HG03280 (cell line): Measurements from ENCODE around the gene EPB41L2.

ENCODE experiments used
- ATAC-seq: cut with Tn5 transposase; IDR thresholded peaks from one replicate; pipeline ENCODE4 v1.9.1; 2021; ENCODE audit warnings: mild to moderate bottlenecking, moderate library complexity; ENCODE audit not compliant: unreplicated experiment

The EPB41L2 gene

DNA sequence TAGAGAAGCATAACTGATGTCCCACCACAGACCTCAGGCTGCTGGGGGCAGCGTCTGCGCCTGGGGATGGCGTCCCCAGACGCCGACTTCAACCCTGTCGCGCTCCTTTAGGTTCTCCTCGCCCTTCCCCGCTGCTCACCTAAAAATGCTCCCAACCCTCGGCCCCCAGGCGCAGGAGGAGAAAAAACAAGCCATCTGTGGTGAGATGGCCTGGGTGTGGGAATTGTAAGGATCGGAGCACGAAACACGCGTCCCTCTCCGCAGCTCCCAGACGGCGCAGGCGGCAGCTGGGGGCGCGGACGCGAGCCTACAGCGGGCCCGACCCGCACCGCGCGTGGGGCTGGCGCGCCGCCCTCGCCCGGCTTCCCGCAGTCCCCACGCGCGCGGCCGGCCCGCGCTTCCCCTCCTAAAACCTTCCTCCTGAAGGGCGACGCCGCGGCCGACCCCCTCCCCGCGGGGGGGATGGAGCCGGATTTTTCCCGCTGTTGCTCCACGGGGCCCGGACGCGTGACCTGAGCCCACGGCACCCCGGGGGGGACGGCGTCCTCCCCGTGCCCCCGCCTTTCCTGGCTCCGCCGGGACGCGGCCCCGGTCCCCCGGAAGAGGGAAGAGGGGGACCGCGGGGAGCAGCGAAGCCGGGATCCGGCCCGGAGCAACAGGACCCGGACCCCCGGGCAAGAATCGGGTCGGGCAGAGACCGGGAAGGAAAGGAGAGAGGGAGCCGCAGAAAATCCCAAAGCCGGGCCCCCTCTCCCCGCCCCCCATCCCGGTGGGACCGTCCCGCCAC is 611 bp downstream of the EPB41L2 start:
- peak; percentile 21 for ATAC-seq

DNA sequence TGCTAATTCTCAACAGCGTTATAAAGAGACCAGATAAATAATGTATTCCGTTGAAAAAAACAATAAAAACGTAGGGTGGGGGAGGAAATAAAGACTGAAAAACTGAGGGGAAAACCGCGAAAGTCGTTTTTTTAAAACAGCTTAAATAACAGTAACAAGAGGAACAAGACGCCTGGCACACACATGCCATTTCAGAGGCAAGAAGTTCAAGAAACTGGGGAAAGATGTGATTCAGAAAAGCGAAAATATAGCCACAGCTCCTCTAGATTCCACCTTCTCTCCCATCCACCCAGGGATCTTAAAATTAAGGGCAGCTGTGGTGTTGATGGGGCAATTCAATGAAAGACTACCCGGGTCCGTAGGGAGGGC is 1.3 kb downstream of the EPB41L2 start:
- no peak for ATAC-seq

GRCh38 chr6:131061041-131061750 is 1.8 kb downstream of the EPB41L2 start:
- ATAC-seq = no peak

GRCh38 chr6:131060311-131060710 is 2.7 kb downstream of the EPB41L2 start:
- ATAC-seq = no peak

DNA sequence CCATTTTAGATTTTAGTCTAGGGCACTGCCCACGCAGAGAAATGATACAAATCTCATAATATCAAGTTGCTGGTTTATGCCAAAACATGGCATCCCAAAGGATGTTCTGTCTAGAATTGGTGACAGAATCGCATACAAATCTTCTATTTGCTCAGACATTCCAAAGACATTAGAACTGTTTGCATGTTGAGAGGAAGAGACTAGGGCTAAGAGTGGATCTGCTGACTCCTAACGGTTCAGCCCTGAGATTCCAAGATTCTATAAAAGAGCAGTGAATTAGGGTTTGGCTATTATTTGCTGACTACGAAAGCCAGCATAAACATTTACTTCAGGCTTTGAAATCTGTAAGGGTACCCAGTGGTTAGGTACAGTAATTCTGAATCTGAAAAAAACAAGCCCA is 3.6 kb downstream of the EPB41L2 start:
- ATAC-seq = no peak

GRCh38 chr6:131058236-131058635 is 4.8 kb downstream of the EPB41L2 start:
- no peak for ATAC-seq

DNA sequence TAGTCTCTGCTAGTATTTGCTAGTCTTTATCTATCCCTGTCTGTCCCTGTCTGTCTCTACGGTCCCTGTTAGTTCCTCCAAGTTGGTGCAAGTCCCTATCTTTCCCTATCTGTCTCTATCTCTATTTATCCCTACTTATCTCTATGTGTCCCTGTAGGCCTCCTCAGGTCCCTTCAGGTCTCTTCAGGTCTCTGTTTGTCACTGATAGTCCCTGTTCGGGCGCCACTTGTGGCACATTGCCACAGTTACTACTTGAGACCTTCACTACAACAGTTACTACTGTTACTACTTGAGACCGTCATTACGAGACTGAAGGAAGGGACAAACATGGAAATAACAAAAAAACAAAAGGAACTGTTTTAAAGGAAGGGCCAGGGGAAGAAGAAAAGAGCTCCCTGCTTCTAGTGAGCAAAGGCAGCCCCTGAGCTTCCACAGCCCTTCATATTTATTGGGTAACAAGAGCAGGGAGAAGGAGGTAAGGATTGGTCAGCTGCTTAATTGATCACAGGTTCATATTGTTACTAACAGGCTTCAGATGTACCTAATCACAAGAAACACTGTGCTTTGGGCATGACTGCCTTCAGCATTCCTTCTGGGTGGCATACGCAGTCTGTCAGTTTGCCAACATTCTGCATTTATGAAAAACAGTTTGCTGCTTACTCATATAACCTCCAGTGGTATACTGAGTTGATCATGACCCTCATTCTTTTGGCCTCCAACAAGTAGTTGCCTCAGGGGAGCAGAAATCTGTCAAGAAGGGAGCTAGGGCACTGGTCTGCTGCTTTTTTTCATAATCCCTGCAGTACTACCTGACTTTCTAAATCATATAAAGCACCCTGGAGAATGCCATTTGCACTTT is 8.4 kb downstream of the EPB41L2 start:
- no peak for ATAC-seq

- ATAC-seq = no peak
These were observed 9.4 kb downstream of the EPB41L2 start for GRCh38 chr6:131053546-131054240.

GRCh38 chr6:131052181-131052580 is 10.9 kb downstream of the EPB41L2 start:
- no peak for ATAC-seq

DNA sequence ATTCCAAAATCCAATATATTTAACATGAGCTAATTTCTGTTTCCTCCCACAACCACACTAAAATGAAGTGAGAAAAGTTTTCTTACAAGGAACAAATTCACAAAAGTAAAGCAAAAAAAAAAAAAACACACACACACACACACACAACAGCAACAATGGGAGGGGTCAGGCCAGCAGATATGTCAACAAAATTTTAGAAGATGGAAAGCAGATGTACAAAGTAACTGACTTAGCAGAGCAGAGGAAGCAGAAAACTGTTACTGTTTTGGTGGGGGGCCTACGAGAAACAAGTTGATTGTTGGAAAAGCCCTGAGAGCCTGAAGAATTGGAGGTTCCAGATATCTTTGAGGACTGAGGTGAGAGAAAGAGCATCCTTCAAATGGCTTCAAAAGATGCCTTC is 11.7 kb downstream of the EPB41L2 start:
- ATAC-seq = no peak

GRCh38 chr6:131049608-131050007 is 13.4 kb downstream of the EPB41L2 start:
- no peak for ATAC-seq

DNA sequence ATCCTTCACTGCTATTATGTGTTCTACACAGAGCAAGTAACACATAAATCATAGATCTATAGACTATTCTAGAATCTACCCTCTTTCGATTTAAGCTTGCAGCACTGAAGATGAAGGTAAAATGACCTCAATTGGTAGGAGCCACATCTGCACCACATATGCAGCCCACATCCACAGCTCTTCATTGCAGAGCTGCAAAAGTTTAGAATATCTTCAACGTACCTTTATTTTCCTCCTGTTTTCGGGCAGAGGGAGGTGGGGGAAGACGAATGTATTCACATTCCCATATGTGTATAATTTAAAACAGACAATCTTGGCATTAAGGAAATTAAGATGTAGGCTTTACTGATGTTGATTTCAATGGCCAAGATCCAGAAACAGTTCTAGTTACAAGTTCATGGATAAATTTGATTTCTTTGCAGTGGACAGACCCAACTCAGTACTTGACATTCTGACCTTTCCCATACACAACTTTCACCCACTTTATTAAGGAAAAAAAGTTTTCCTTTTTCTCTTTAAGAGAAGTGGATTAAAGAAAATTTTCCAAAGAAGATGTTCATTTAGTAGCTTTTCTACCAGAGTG is 14.0 kb downstream of the EPB41L2 start:
- no peak for ATAC-seq

DNA sequence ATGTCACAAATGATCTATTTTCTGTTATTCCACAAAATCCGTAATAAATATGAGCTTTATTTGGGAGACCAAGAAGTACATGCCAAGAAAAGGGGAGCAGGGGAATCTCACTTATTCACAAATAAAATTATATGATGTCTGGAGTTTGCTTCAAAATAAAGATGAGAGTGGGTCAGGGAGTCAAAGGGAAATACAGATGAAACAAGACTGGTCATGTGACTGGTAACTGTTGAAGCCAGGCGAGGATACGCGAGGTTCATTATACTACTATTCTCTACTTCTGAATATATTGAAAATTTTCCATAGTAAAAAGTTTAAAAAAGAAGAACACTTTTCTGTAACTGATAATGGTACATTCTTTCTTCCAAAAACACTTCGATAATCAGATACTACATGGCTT is 14.6 kb downstream of the EPB41L2 start:
- ATAC-seq = no peak

DNA sequence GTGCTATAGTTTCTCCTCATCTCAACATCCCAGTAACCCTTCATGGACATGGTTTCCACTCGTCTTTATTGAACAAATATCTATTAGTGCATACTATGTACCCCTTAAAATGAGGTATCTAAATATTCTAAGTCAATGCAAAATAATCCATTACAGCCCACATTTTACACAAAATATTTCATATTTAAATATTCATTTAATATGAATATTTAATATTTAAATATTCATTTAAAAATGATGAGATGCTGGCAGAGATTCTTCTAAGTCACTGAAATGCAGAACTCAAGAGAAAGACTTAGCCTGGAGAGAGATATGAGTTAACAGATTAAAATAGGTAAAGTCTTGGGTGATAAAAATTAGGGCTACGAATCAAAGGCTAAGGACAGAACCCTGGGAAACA is 17.9 kb downstream of the EPB41L2 start:
- no peak for ATAC-seq

- ATAC-seq = no peak
These were observed 19.1 kb downstream of the EPB41L2 start for GRCh38 chr6:131043902-131044447.

DNA sequence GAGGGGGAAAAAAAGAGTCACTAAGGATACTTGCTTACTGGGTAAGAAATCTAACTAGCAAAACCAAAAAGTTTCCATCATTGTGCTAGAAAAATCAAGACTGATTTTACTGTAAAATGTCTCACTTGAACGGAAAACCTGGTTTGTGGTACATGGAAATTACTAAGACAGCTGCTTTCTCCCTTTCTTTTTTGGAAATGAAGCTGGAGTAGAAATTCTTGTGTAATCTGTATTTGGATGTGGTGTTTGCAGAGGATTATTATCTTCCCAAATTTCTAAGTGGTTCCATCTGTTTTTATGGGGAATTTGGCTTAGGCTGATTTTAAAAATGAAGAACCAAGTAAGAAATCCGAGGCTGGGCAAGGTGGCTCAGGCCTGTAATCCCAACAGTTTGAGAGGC is 20.4 kb downstream of the EPB41L2 start:
- no peak for ATAC-seq

GRCh38 chr6:131041814-131042213 is 21.2 kb downstream of the EPB41L2 start:
- no peak for ATAC-seq

DNA sequence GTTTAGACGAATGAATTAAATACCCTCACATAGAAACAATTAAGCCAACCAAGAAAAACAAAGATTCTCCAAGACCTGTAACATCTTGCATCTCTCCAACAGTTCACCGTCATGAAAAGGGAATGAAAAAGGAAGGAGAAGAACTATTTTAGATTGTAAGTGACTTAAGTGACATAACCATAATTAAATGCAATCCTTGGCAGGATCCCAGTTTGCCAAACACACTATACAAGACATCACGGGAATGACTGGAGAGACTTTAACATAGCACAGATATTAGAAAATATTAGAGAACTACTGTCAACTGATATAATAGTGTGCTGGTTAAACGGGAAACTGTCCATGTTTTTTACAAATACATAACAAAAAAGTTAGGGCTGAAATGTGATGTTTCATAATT is 22.2 kb downstream of the EPB41L2 start:
- no peak for ATAC-seq

DNA sequence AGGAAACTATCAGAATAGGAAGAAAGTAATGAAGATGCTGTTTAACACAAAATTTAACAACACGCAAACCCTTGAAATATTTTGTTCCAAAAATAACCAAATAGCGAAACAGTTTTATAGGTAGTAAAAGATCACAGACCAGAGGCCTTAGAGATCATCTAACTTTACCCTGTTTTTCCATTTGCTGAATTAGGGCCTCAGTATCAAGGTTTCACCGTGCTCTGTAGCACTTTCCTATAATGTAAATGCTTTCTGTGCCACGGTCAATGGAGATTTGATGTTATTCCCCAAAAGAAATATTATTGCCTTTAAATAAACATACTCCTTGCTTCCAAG is 23.7 kb downstream of the EPB41L2 start:
- no peak for ATAC-seq

- ATAC-seq = no peak
These were observed 24.3 kb downstream of the EPB41L2 start for GRCh38 chr6:131038597-131039344.
